IMR-90 (cell line): Measurements from ENCODE around the gene ZMYM4. TPM values are rescaled to one million over a fixed set of nuclear protein-coding genes. Genes with fewer than 3 reads are reported as not detected.

Experiments
- ATAC-seq: fragments of 200-7000 bp; cut with Tn5 transposase; 2 replicates; pipeline ENCODE4 v1.9.1; 2020; ENCODE audit warnings: low read depth, mild to moderate bottlenecking, moderate library complexity
- BruUV-seq: library from RNA; stranded (reverse); fragments of 400-500 nt; replicated peaks from 2 replicates; lab custom pipeline; 2021; lab: Mats Ljungman, UMichigan
- CTCF ChIA-PET: fragments of 300-600 bp; formaldehyde crosslinking; extraction: SDS; loops from one replicate; lab custom pipeline; 2021; ENCODE audit warnings: antibody characterized with exemption; lab: Yijun Ruan, JAX
- POLR2A ChIA-PET: fragments of 300-600 bp; sonication (Branson Sonifier 250); formaldehyde crosslinking; loops from one replicate; lab custom pipeline; 2022; ENCODE audit warnings: antibody characterized with exemption; ENCODE audit not compliant: unreplicated experiment; lab: Charles Lee
- DNase-seq: peaks from one replicate; pipeline ENCODE4 v3.0.0; 2013
- H2AFZ ChIP-seq: replicated peaks from 2 replicates; pipeline ENCODE3; 2013; ENCODE audit warnings: low read length, mild to moderate bottlenecking; ENCODE audit not compliant: poor library complexity
- H2AK5ac ChIP-seq: 2 replicates; pipeline ENCODE4 v1.6.1; 2013; ENCODE audit warnings: low read depth, low read length, inconsistent platforms
- H2AK9ac ChIP-seq: replicated peaks from 2 replicates; pipeline ENCODE3; 2013; ENCODE audit warnings: mild to moderate bottlenecking, low read depth, low read length, moderate library complexity; ENCODE audit not compliant: poor library complexity
- H2BK120ac ChIP-seq: 2 replicates; pipeline ENCODE4 v1.6.1; 2013; ENCODE audit warnings: low read depth, low read length, inconsistent platforms
- H2BK15ac ChIP-seq: 3 replicates; pipeline ENCODE4 v1.6.1; 2013; ENCODE audit warnings: low read depth, low read length, inconsistent platforms
- H2BK20ac ChIP-seq: 2 replicates; pipeline ENCODE4 v1.6.1; 2013; ENCODE audit warnings: low read depth, mild to moderate bottlenecking, inconsistent platforms, low read length, moderate library complexity
- H2BK5ac ChIP-seq: 2 replicates; pipeline ENCODE4 v1.6.1; 2013; ENCODE audit warnings: mild to moderate bottlenecking, low read depth, low read length, inconsistent platforms; ENCODE audit not compliant: poor library complexity, severe bottlenecking
- H3K14ac ChIP-seq: replicated peaks from 2 replicates; pipeline ENCODE4 v1.6.1; 2013; ENCODE audit warnings: low read depth, low read length, inconsistent platforms
- H3K18ac ChIP-seq: 2 replicates; pipeline ENCODE4 v1.6.1; 2013; ENCODE audit warnings: low read depth, low read length, control low read depth
- H3K23ac ChIP-seq: 2 replicates; pipeline ENCODE4 v1.6.1; 2013; ENCODE audit warnings: low read depth, low read length, inconsistent platforms
- H3K27ac ChIP-seq: 2 replicates; pipeline ENCODE4 v1.5.1; 2013; ENCODE audit warnings: mild to moderate bottlenecking, control low read depth, low read length; ENCODE audit not compliant: insufficient read depth
- H3K27me3 ChIP-seq: 2 replicates; pipeline ENCODE4 v1.6.1; 2013; ENCODE audit warnings: low read length; ENCODE audit not compliant: control insufficient read depth, insufficient read depth
- H3K36me3 ChIP-seq: 2 replicates; pipeline ENCODE4 v1.6.1; 2013; ENCODE audit warnings: low read length, mixed read lengths; ENCODE audit not compliant: control insufficient read depth, insufficient read depth
- H3K4ac ChIP-seq: 2 replicates; pipeline ENCODE4 v1.6.1; 2013; ENCODE audit warnings: low read depth, low read length, inconsistent platforms
- H3K4me1 ChIP-seq: 2 replicates; pipeline ENCODE4 v1.6.1; 2013; ENCODE audit warnings: low read length, mixed read lengths; ENCODE audit not compliant: control insufficient read depth, insufficient read depth
- H3K4me2 ChIP-seq: 2 replicates; pipeline ENCODE4 v1.6.1; 2013; ENCODE audit warnings: low read depth, mild to moderate bottlenecking, control low read depth, low read length, moderate library complexity
- H3K4me3 ChIP-seq: 2 replicates; pipeline ENCODE4 v1.5.1; 2013; ENCODE audit warnings: low read depth, mild to moderate bottlenecking, control low read depth, low read length, moderate library complexity; ENCODE audit not compliant: insufficient read depth
- H3K56ac ChIP-seq: 2 replicates; pipeline ENCODE4 v1.6.1; 2013; ENCODE audit warnings: low read length, inconsistent platforms; ENCODE audit not compliant: insufficient read depth; ENCODE audit errors: extremely low read depth
- H3K79me1 ChIP-seq, 2 experiments: 2 replicates each; pipeline ENCODE4 v1.6.1; 2013; ENCODE audit warnings: low read length in 2 of 2, inconsistent platforms in 1 of 2, low read depth in 1 of 2
- H3K9ac ChIP-seq: 2 replicates; pipeline ENCODE4 v1.6.1; 2013; ENCODE audit warnings: low read depth, low read length, control low read depth
- H3K9me1 ChIP-seq: 2 replicates; pipeline ENCODE4 v1.6.1; 2013; ENCODE audit warnings: low read length, inconsistent platforms; ENCODE audit not compliant: insufficient read depth
- H3K9me3 ChIP-seq: 2 replicates; pipeline ENCODE4 v1.6.1; 2013; ENCODE audit warnings: low read length; ENCODE audit not compliant: control insufficient read depth, insufficient read depth
- H4K20me1 ChIP-seq: 2 replicates; pipeline ENCODE4 v1.6.1; 2013; ENCODE audit warnings: low read length, inconsistent platforms; ENCODE audit not compliant: insufficient read depth
- H4K5ac ChIP-seq: 2 replicates; pipeline ENCODE4 v1.6.1; 2013; ENCODE audit warnings: mild to moderate bottlenecking, low read depth, low read length, control low read depth
- H4K8ac ChIP-seq, 2 experiments: 2 replicates each; pipeline ENCODE4 v1.6.1; 2013; ENCODE audit warnings: low read depth in 2 of 2, low read length in 2 of 2, control low read depth in 1 of 2, inconsistent platforms in 1 of 2
- H4K91ac ChIP-seq: 2 replicates; pipeline ENCODE4 v1.6.1; 2013; ENCODE audit warnings: low read depth, low read length, inconsistent platforms; ENCODE audit not compliant: insufficient read depth
- POLR2A ChIP-seq: IDR thresholded peaks from 2 replicates; pipeline ENCODE4 v1.6.1; 2012; ENCODE audit warnings: mild to moderate bottlenecking, low read depth, low read length
- dilution Hi-C: fragments of 300-500 bp; cut with HindIII; formaldehyde crosslinking; loops from one replicate; pipeline ENCODE4 v1.14.3; 2018; ENCODE audit warnings: low sequenced_read_pairs; ENCODE audit not compliant: unreplicated experiment
- in situ Hi-C: fragments of 300-500 bp; cut with MboI; formaldehyde crosslinking; loops from 3 replicates; pipeline ENCODE4 v1.14.3; 2019; ENCODE audit warnings: low sequenced_read_pairs, inconsistent platforms, mixed read lengths
- intact Hi-C: fragments of 100-400 bp; cut with micrococcal nuclease; formaldehyde crosslinking; loops from 2 replicates; pipeline ENCODE4 v1.10.0; 2022
- polyA plus RNA-seq, 3 experiments: library from polyadenylated mRNA; depleted of rRNA; stranded (reverse); fragments of >200 nt; gene quantifications; 2 replicates each; pipeline ENCODE4 v1.2.3, GENCODE V29; 2012; ENCODE audit warnings: low replicate concordance in 1 of 3
- total RNA-seq: library from RNA; depleted of rRNA; stranded (reverse); fragments of >200 nt; gene quantifications from 2 replicates; pipeline ENCODE4 v1.2.3, GENCODE V29; 2012

ZMYM4 gene
- total and polyA plus RNA-seq, 2 of the 4 experiments (the other 2 are of a cell fraction) = 14.7 to 53.8 TPM

DNA sequence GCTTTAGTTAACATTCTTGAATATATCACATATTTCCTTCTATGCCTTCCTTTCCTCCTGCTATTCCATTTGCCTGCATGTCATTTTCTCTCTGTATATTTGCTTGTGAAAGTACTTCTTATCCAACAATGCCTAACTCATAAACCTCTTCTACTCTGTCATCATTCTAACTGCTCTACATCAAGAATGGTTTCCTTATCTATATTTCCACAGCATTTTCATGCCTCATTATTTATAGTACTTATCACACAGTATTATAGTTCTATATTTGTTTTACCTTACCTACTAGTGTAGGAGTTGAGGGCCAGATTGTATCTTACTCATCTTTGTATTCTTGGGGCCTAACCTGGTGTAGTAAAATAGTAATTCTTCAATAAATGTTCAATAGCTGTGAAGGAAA, 91.5 kb downstream of the ZMYM4 start:
- Histone ChIP-seq H3K4me3 (no peak overlapping the region), H2BK120ac (no peak overlapping the region), H3K27me3 (no peaks in the 10 kb centered on the region), H3K27ac (no peak overlapping the region), H2AK9ac (no peak overlapping the region), H3K9ac (no peak overlapping the region), H3K56ac (no peak overlapping the region), H3K4ac (no peak overlapping the region), H3K79me1 (peaks cover 23 to 39% of the 10 kb centered on the region in 2 experiments), H2BK20ac (no peak overlapping the region), H3K14ac (no peak overlapping the region), H4K8ac (no peak overlapping the region), H3K18ac (no peak overlapping the region), H2AFZ (no peak overlapping the region), H3K23ac (no peak overlapping the region), H2AK5ac (no peak overlapping the region), H4K91ac (no peak overlapping the region), H2BK5ac (no peak overlapping the region), H3K9me3 (no peaks in the 10 kb centered on the region), H4K5ac (no peak overlapping the region), H3K4me1 (no peaks in the 10 kb centered on the region; the same call in 1 of the 2 replicates), H3K9me1 (no peaks in the 10 kb centered on the region), H3K36me3 (peaks cover 10% of the 10 kb centered on the region), H3K4me2 (no peak overlapping the region), H4K20me1 (peaks cover 4% of the 10 kb centered on the region), H2BK15ac (no peak overlapping the region)
- ChIA-PET CTCF (interaction anchor here (0.7 kb wide), 1 partner anchor 144 kb away, joined by 3 read pairs; no protein-coding TSS in a partner anchor), POLR2A (no interaction called here)
- ATAC-seq (no peak), DNase-seq (no peak)
- no TSS peak for BruUV-seq
- no peak for TF ChIP-seq POLR2A
- intact Hi-C loops (no loop called here), dilution Hi-C loops (no loop called here), in situ Hi-C loops (no loop called here)
